DMS79 (cell line): ENCODE results near the gene SEMA3B.
A peak's percentile ranks its signal among the peaks of the same experiment; 100 is the strongest.
"Not testable (repeated sequence)": the region's sequence is repeated elsewhere in the genome, so short reads cannot be mapped to it uniquely, and the experiment has no call there.

Experiments
- DNase-seq: peaks from one replicate; lab custom pipeline; 2025; lab: John Stamatoyannopoulos, UW

The SEMA3B gene

DNA sequence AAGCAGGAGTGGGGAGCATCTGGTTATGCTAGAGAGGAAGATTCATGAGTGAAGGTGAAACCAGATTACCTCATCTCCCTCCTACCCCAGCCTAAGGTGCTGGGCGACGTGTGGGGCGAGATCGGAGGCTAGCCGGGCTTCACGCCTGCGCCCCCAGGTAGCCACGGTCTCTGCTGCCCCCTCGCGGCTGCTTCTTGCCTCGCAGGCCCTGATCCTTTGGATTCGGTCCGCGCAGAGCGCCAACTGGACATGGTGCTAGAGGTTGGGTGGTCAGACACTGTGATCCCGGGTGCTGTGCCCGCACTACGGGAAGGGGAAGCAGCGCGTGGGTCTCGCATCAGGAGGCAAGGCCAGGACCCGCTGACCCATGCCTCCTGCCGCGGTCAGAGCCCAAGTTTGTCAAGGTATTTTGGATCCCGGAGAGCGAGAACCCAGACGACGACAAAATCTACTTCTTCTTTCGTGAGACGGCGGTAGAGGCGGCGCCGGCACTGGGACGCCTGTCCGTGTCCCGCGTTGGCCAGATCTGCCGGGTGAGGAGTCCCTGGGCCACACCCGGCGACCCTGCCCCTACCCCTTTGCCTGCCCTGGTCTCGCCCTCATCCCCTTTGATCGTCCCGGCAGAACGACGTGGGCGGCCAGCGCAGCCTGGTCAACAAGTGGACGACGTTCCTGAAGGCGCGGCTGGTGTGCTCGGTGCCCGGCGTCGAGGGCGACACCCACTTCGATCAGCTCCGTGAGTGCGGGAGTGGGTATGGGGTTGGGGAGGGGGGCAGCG, 4.2 kb downstream of the SEMA3B start:
- DNase-seq: peak; percentile 49

DNA sequence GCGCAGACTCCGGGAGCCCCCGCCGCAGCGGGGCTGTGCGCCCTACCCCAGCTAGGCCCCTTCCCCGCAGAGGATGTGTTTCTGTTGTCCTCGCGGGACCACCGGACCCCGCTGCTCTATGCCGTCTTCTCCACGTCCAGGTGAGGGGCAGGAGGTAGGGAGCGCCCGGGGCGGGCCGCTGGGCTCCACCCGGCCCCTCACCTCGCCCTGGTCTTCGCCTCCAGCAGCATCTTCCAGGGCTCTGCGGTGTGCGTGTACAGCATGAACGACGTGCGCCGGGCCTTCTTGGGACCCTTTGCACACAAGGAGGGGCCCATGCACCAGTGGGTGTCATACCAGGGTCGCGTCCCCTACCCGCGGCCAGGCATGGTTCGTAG, 4.7 kb downstream of the SEMA3B start:
- DNase-seq: no peak

DNA sequence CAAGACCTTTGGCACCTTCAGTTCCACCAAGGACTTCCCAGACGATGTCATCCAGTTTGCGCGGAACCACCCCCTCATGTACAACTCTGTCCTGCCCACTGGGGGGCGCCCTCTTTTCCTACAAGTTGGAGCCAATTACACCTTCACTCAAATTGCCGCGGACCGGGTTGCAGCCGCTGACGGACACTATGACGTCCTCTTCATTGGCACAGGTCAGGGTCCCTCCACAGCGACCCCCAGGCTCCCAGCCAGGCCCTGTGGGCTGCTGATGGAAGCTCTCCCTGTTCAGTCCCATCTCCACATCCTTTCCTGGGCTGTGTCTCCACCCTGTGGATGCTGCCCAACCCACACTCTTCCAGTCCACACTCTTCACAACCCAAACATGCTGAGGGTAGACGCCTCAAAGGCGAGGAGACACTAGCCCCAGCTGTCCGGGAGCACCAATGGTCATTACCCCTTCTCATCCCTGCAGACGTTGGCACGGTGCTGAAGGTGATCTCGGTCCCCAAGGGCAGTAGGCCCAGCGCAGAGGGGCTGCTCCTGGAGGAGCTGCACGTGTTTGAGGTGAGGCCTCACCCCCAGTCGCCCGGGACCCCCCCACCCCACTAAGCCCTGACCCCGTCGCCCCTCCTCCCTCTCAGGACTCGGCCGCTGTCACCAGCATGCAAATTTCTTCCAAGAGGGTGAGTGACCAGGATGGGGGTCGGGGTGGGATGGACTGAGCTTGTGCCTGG, 5.6 kb downstream of the SEMA3B start:
- DNase-seq: no peak

DNA sequence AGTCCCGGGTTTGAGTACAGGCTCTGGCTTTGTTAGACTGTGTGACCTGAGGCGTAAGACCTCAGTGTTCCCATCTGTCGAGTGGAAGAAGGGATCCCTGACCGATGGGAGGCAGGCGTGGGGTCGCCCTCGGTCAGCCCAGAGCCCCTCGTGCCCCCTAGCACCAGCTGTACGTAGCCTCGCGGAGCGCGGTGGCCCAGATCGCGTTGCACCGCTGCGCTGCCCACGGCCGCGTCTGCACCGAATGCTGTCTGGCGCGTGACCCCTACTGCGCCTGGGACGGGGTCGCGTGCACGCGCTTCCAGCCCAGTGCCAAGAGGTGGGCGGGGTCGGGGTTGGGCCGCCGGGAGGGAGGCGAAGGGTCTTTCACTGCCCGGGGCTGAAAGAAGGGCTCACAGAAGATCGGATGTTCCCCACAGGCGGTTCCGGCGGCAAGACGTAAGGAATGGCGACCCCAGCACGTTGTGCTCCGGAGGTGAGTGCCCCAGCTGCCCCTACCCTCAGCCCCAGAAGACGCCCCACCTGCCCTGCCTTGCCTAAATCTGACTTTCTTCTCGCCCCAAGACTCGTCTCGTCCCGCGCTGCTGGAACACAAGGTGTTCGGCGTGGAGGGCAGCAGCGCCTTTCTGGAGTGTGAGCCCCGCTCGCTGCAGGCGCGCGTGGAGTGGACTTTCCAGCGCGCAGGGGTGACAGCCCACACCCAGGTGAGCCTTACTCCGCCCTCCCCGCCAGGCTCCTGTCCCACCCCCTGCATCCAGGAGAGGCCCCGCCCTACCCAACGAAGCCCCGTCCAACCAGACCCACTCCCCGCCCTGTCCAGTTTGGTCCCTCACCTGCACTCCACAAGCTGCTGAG, 6.4 kb downstream of the SEMA3B start:
- no peak for DNase-seq

DNA sequence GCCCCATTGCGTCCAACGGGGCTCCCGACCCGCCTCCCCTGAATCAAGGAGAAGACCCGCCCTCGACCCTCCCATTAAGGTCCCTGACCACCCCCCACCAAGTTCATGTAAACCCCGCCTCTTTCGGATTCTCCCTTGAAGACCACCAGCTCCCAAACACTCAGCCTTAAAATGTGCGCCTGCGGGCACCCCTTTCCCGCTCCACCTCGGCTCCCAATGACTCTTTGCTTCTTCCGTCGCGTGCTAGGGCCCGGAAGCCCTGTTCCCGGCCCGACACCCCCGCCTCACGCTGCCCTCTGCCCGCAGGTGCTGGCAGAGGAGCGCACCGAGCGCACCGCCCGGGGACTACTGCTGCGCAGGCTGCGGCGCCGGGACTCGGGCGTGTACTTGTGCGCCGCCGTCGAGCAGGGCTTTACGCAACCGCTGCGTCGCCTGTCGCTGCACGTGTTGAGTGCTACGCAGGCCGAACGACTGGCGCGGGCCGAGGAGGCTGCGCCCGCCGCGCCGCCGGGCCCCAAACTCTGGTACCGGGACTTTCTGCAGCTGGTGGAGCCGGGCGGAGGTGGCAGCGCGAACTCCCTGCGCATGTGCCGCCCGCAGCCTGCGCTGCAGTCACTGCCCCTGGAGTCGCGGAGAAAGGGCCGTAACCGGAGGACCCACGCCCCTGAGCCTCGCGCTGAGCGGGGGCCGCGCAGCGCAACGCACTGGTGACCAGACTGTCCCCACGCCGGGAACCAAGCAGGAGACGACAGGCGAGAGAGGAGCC, 7.2 kb downstream of the SEMA3B start:
- no peak for DNase-seq

DNA sequence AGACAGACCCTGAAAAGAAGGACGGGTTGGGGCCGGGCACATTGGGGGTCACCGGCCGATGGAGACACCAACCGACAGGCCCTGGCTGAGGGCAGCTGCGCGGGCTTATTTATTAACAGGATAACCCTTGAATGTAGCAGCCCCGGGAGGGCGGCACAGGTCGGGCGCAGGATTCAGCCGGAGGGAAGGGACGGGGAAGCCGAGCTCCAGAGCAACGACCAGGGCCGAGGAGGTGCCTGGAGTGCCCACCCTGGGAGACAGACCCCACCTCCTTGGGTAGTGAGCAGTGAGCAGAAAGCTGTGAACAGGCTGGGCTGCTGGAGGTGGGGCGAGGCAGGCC, 7.8 kb downstream of the SEMA3B start:
- no peak for DNase-seq

DNA sequence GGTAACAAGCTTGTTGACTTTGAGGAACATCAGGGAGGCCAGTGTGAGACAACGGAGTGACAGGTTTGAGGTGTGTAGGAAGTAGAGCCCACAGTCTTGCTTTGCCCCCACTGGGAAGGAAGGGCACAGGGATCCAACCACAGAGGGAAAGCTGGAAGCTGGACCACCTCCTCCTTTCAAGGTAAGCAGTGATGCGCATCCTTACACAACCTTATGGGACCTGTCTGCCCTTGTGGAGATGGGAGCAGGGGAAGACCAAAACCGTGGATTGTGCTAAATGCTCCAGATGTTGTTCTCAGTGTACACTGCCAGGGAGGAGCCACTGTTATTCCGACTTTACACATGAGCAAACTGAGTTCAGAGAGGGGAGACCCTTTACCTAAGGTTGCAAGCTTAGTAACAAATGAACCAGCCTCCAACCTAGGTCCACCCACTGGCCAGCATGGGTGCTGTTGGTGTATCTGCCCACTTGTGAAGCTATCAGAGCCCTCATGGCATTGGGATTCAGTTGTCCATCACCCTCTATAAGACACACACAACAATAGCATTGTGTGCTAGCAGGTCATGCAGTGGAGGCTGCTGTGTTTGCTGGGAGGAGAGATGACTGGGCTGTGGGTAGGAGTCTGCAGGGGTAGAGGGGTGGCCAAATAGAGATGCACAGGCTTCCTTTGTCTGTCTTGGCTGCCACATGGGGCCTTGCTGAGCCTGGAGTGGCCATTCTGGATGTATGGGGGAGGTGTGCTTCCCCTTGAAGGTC, 9.4 kb downstream of the SEMA3B start:
- no peak for DNase-seq

DNA sequence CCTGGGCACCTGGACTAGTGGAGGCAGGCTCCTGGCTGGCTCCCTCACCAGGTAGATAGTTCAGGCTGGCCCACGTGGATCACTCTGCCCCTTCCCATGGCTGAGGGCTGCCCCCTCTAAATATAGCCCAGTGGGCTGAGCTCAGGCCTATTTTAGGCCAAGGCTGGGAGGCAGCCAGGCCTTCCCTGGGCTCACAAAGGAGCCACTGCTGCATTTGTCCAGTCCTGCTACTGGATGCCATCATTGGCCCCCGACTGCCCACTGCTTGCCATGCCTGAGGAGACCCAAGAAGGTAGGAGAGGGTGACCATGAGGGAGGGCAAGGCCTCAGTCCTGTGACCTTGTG, 9.9 kb downstream of the SEMA3B start, which contains the start of gene LSMEM2:
Gene LSMEM2 (plus strand): TSS at position 208 of the 345 bp plus-strand sequence. CDS start 27 bp downstream, at position 235.
- no peak for DNase-seq

DNA sequence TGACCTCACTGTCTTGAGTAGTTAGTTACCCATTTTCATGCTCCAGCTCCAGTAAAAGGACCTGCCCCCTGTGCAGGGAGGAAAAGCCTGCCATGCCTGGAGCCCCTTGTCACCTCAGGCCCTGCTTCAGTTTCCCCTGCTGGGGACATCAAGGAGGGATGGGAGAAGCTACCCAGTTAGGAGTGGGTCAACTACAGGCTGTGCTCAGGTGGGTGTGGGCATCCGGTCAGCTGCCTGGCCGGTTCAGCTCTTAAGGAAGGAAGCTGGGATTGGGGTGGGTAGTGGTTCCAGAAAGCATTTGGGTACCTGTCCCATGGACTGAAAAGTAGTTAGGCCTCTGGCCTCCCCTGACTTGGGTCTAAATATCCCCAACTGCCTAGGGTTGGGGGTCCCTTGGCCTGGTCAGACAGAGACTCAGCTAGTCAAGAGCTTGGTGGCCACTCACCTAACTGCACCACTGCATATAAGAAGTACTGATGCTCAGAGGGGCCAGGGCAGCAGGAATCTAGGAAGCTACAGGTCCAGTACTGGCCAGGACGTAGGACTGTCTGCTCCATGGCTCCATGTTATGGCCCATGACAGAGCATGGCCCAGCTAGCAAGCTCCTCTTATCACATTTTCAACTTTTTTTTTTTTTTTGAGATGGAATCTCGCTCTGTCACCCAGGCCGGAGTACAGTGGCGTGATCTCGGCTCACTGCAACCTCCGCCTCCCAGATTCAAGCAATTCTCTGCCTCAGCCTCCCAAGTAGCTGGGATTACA, 10.5 kb downstream of the SEMA3B start:
- no peak for DNase-seq

DNA sequence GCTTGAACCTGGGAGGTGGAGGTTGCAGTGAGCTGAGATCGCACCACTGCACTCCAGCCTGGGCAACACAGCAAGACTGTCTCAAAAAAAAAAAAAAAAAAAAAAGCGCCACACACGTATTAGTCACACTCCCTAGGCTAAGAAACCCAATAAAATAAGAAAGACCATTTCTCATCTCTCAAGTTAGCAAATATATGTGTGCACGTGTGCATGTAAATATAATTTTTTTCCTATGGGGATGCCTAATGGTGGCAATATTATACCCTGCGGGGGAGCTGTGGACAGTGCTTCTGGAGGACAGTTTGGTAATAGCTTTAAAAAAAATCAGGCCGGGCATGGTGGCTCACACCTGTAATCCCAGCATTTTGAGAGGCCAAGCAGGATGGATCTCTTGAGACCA, 15.2 kb downstream of the SEMA3B start:
- not testable (repeated sequence) for DNase-seq

DNA sequence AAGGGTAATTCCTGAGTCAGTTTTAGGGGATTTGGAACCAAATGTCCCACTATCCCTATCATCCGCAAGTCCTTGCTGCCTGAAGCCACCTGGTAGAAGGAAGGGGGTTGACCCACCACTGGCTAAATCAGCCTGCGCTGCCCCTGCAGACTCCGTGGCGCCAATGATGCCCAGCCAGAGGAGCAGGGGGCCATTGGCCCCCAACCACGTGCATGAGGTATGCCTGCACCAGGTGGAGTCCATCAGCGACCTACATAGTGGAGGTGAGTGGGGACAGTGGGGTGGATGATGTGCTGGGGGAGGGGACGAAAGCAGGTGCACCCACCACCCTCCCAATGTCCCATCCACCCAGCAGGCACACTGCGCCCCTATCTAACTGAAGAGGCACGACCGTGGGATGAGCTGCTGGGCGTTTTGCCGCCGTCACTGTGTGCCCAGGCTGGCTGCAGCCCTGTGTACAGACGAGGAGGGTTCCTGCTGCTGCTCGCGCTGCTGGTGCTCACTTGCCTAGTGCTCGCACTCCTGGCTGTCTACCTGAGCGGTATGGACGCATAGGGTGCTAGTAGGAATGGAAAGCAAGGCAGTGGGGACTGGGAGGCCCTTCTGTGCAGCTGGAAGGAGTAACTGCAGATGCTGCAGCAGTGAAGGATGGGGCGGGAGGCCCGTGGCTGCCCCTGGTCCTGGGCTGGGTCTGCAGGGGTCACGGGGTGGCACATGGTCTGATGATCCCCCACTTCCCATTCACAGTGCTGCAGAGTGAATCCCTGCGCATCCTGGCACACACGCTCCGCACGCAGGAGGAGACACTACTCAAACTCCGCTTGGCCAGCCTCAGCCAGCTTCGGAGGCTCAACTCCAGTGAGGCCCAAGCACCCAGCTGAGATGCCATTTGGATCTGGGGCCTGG, 17.6 kb downstream of the SEMA3B start:
- no peak for DNase-seq

DNA sequence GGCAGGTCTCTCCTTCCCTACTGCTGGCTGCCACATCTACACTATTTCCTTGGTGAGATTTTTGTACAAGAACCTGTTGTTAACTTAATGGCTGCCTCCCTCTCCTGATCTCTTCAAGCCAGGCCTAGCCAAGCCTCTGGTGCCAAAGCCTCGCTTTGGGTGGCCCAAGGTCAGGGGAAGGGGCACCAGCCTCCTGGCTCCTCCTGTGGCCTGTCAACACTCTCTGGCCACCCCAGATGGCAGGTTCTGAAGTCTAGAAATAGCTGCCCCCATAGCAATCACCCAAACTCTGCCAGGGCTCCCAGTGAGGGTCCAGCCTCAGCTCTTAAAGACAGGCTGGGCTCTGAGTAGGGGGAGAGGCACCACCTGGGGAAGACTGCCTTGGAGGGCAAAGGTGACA, 18.3 kb downstream of the SEMA3B start:
- DNase-seq: no peak

DNA sequence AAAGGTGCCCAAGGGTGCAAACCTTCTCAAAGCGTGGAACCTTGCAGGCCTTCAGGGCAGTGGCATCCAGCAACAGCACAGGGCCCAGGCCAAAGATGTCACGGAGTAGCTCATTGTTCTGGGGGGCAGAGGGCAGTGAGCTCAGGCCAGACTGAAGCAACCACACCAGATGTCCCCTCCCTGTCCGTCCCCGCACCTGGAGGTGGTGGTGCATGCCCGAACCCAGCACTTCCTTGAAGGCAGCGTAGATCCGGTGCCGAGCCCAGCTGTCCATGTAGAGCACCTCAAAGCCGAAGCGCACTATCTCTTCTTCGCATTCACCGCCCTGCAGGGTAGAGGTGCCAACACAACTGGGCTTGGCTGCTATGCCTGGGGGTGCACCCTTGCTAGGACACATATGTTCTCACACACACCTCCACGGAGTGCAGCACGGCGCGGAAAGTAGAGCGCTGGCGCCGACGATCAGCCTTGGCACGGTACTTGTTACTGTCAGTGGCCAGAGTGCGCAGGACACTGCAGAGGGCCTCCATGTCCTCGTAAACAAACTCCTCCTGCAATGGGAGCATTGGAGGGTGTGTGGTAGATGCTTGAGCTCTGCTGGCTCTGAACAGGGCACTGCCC, 19.6 kb downstream of the SEMA3B start:
- DNase-seq: no peak

DNA sequence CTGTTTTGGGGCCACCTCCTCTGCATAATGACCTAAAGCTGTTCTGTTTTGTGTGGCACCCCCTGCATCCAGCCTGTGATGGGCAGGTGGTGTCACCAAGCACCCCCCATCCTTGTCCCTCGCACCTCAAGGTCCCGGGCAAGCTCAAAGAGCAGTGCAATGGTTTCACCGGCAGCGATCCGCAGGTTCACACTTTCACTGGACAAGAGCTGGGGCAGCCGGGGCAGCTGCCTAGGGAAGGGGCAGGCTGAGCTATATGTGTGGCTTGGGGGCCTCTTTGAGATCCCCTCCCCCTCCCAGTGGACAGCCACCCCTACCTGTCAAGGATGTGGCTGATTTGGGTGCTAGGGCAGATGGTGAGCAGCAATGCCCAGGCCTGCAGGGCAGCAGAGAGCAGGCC, 20.2 kb downstream of the SEMA3B start:
- DNase-seq: no peak

DNA sequence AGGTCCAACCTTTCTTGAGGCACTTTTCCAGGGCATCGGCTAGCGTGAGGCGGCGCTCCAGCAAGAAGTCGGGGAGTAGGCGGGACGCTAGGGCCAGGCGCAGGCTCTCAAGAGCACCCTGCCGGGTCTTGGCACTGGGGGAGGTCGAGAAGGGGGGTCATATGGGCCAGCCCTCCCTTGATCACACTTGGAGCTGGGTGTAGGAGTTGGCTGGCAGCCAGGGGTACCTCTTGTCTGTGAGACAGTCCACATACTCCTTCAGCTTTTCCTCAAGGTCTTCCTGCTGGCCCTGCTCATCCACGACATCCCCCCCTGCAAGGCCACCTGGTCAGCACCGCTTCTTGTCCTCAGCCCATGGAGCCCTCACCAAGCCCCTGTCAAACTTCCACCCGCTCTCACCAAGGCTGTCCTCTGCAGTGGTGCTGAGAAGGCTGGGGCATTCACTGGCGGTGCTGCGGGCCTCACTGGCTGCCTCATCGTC, 21.3 kb downstream of the SEMA3B start:
- no peak for DNase-seq

DNA sequence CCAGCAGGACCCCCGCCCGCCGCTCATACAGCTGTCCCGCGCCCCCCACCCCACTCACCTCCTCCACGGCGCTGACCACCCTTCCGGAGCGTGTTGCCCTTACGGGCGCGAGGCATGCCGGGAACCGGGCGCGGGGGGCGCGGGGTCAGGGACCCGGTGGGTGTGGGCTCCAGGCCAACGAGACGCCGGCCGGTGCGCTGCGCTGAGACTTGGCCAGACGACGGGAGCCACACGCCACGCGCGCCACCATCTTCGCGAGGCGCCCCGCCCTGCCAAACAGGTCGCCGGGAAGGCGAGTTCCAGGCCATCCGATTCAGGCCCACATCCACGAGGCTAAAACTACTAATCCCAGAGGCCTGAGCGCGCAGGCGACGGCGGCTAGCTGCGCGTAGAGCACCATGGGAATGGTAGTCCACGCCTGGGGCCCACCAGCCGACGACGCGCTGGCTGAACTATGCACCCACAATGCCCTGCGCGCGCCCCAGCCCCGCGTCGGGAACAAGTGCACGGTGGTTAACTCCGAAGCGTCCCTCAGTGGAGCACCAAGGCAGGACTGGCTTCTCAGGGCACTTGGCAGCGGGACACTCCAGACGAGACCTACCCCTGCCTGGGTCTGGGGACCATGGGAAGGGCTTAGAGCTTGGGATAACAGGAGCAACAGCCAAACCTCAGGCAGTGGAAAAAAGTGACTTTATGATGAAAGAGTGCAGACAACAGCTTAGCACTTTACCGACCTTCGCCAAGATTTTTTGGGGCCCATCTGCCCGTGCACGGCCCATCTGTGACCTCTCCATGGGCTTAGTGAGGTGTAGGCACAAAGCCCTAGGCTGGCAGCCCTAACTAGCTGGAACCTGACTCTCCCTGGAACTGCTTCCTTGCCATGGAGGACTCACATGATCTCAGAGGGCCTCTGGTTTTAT, 23.5 kb downstream of the SEMA3B start, which contains the start of gene IFRD2:
Gene IFRD2 (minus strand): TSS at position 271 of the 920 bp plus-strand sequence. CDS start 155 bp downstream, at position 116.
- peak; percentile 87 for DNase-seq

DNA sequence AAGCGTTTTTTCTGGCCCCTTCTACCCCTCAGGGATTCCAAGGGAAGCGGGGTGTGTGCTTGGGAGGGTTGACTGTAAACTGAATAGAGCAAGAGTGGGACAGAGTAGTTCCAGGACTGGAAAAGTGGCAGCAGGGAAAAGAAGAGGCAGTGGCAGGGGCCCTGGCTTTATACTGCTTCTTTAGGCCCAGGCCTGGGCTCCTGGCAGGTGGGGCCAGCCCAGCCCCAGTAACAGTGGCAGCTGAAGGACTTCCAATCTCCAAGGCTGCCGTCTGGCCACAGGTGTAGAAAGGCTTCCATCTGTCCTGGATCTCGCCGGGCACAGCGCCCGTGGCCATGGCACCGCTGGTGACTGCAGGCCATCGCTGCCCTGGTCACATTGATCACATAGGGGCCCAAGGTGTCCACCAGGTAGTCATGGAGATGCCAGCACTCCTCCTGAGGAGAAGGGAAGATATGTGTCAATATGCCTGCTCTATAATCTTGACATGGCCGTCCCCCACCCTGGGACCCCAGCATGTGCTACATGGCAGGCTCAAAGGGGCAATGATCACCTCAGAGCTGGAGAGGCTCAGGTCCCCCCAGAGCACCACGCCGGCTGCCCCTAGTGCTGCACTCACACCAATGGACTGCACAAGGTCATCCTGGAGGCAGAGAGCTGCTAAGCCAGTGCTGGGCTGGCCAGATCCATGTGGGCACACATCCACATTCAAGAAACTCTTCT, 24.3 kb downstream of the SEMA3B start:
- no peak for DNase-seq
